Neuronal stem cell (in vitro differentiated cells): Measurements from ENCODE around the gene CISH.

Experiments
- DNase-seq: peaks from one replicate; pipeline ENCODE4 v3.0.0-alpha.2; 2013; ENCODE audit warnings: low spot score
- H2AFZ ChIP-seq: one replicate; pipeline ENCODE4 v1.6.1; 2013; ENCODE audit warnings: mild to moderate bottlenecking, low read length, inconsistent platforms
- H2AK5ac ChIP-seq: 2 replicates; pipeline ENCODE4 v1.6.1; 2013; ENCODE audit warnings: low read depth, mild to moderate bottlenecking, inconsistent platforms, low read length, moderate library complexity, mixed read lengths
- H2BK120ac ChIP-seq: 2 replicates; pipeline ENCODE4 v1.6.1; 2013; ENCODE audit warnings: low read depth, mild to moderate bottlenecking, inconsistent platforms, low read length, moderate library complexity, mixed read lengths
- H2BK12ac ChIP-seq: one replicate; pipeline ENCODE4 v1.6.1; 2013; ENCODE audit warnings: low read length, inconsistent platforms
- H2BK15ac ChIP-seq: 2 replicates; pipeline ENCODE4 v1.6.1; 2013; ENCODE audit warnings: mild to moderate bottlenecking, low read length, inconsistent platforms, mixed read lengths
- H2BK5ac ChIP-seq: one replicate; pipeline ENCODE4 v1.6.1; 2013; ENCODE audit warnings: inconsistent platforms, mild to moderate bottlenecking, low read length, moderate library complexity
- H3K14ac ChIP-seq: one replicate; pipeline ENCODE4 v1.6.1; 2013; ENCODE audit warnings: low read length, inconsistent platforms
- H3K18ac ChIP-seq: 2 replicates; pipeline ENCODE4 v1.6.1; 2013; ENCODE audit warnings: low read length, inconsistent platforms
- H3K23ac ChIP-seq: 2 replicates; pipeline ENCODE4 v1.6.1; 2013; ENCODE audit warnings: low read depth, mild to moderate bottlenecking, mixed read lengths, low read length, inconsistent platforms; ENCODE audit not compliant: poor library complexity
- H3K27ac ChIP-seq: replicated peaks from 3 replicates; pipeline ENCODE4 v1.5.1; 2013; ENCODE audit warnings: low read length, inconsistent platforms
- H3K27me3 ChIP-seq, 3 experiments: 2 replicates each; pipeline ENCODE4 v1.6.1; 2013; ENCODE audit warnings: low read length in 3 of 3, mild to moderate bottlenecking in 2 of 3, inconsistent platforms in 1 of 3, low read depth in 1 of 3, mixed read lengths in 1 of 3, moderate library complexity in 1 of 3; ENCODE audit not compliant: control insufficient read depth in 3 of 3, insufficient read depth in 3 of 3
- H3K36me3 ChIP-seq, 2 donors: replicated peaks in 1 of 2; 2 replicates each; pipeline ENCODE4 v1.6.1; 2013; ENCODE audit warnings: low read length in 2 of 2; ENCODE audit not compliant: control insufficient read depth in 2 of 2, insufficient read depth in 2 of 2
- H3K4ac ChIP-seq: 2 replicates; pipeline ENCODE4 v1.6.1; 2013; ENCODE audit warnings: inconsistent platforms, mild to moderate bottlenecking, low read length, moderate library complexity
- H3K4me1 ChIP-seq, 2 donors: 1 replicate in 1 of 2; 2 replicates in 1 of 2; pipeline ENCODE4 v1.6.1; 2013; ENCODE audit warnings: low read length in 2 of 2, low read depth in 1 of 2; ENCODE audit not compliant: control insufficient read depth in 2 of 2, insufficient read depth in 1 of 2
- H3K4me2 ChIP-seq: one replicate; pipeline ENCODE4 v1.6.1; 2013; ENCODE audit warnings: mild to moderate bottlenecking, low read length, inconsistent platforms; ENCODE audit not compliant: insufficient read depth, poor library complexity, severe bottlenecking
- H3K4me3 ChIP-seq, 2 donors: 2 replicates each; pipeline ENCODE4 v1.5.1; 2013; ENCODE audit warnings: low read length in 2 of 2, mild to moderate bottlenecking in 2 of 2, inconsistent platforms in 1 of 2, moderate library complexity in 1 of 2
- H3K79me1 ChIP-seq: one replicate; pipeline ENCODE4 v1.6.1; 2013; ENCODE audit warnings: low read depth, mild to moderate bottlenecking, inconsistent platforms, low read length, moderate library complexity
- H3K9ac ChIP-seq: one replicate; pipeline ENCODE4 v1.6.1; 2013; ENCODE audit warnings: mild to moderate bottlenecking, low read depth, low read length, inconsistent platforms; ENCODE audit not compliant: poor library complexity
- H3K9me3 ChIP-seq, 2 donors: replicated peaks in 1 of 2; 2 replicates each; pipeline versions ENCODE3 to v1.6.1; 2013; ENCODE audit warnings: low read length in 2 of 2, mild to moderate bottlenecking in 2 of 2, inconsistent platforms in 1 of 2, low read depth in 1 of 2, mixed read lengths in 1 of 2, moderate library complexity in 1 of 2; ENCODE audit not compliant: control insufficient read depth in 2 of 2, insufficient read depth in 1 of 2
- H4K8ac ChIP-seq: one replicate; pipeline ENCODE4 v1.6.1; 2013; ENCODE audit warnings: low read depth, mild to moderate bottlenecking, inconsistent platforms, low read length, moderate library complexity
- H4K91ac ChIP-seq: one replicate; pipeline ENCODE4 v1.6.1; 2013; ENCODE audit warnings: low read length, low read depth, mild to moderate bottlenecking, inconsistent platforms; ENCODE audit not compliant: poor library complexity
- WGBS, 2 donors: extraction: QIAGEN DNeasy Blood & Tissue Kit; methylation state at CpG; one replicate each; pipeline ENCODE4 v1.1.7; 2013; ENCODE audit warnings: missing lambda C conversion rate in 2 of 2, mixed read lengths in 1 of 2; ENCODE audit not compliant: insufficient read length in 2 of 2, insufficient replicate concordance in 1 of 2; ENCODE audit errors: extremely low coverage in 2 of 2; 5-methylcytosine and 5-hydroxymethylcytosine counted together

CISH gene

GRCh38 chr3:50645378-50645777, 33.8 kb upstream of the CISH start:
- H3K27ac ChIP-seq: no peak overlapping the region
- no peak for DNase-seq
- H2BK5ac ChIP-seq: no peak overlapping the region
- no peaks in the 10 kb centered on the region for H3K9me3 ChIP-seq
- H3K4me3 ChIP-seq: no peak overlapping the region
- WGBS, 2 donors: no CpG with 5 or more reads among the region's 2 CpGs
- H2BK12ac ChIP-seq: no peak overlapping the region
- H2BK15ac ChIP-seq: no peak overlapping the region
- H3K27me3 ChIP-seq: no peaks in the 10 kb centered on the region
- no peak overlapping the region for H4K8ac ChIP-seq
- no peak overlapping the region for H3K4me2 ChIP-seq
- H3K18ac ChIP-seq: no peak overlapping the region
- peaks cover 1% of the 10 kb centered on the region for H3K79me1 ChIP-seq
- H3K23ac ChIP-seq: no peak overlapping the region
- H3K4me1 ChIP-seq: peaks cover 5 to 16% of the 10 kb centered on the region in 2 donors
- H2AK5ac ChIP-seq: no peak overlapping the region
- H3K9ac ChIP-seq: no peak overlapping the region
- no peak overlapping the region for H3K4ac ChIP-seq
- peaks cover 9 to 32% of the 10 kb centered on the region in 2 donors for H3K36me3 ChIP-seq
- no peak overlapping the region for H4K91ac ChIP-seq
- no peak overlapping the region for H2BK120ac ChIP-seq
- H2AFZ ChIP-seq: no peak overlapping the region
- no peak overlapping the region for H3K14ac ChIP-seq

- WGBS, 2 donors: no CpG with 5 or more reads among the region's 7 CpGs
- H2AK5ac ChIP-seq: no peak overlapping the region
- no peak overlapping the region for H2BK5ac ChIP-seq
- H3K79me1 ChIP-seq: peaks cover 2% of the 10 kb centered on the region
- H3K23ac ChIP-seq: no peak overlapping the region
- H3K9ac ChIP-seq: no peak overlapping the region
- H3K4ac ChIP-seq: no peak overlapping the region
- H3K14ac ChIP-seq: no peak overlapping the region
- no peak overlapping the region for H3K18ac ChIP-seq
- H4K91ac ChIP-seq: no peak overlapping the region
- H2BK120ac ChIP-seq: no peak overlapping the region
- no peak overlapping the region for H4K8ac ChIP-seq
- no peak for DNase-seq
- H3K27me3 ChIP-seq: no peaks in the 10 kb centered on the region
- no peak overlapping the region for H3K4me2 ChIP-seq
- no peak overlapping the region for H3K27ac ChIP-seq
- H2AFZ ChIP-seq: no peak overlapping the region
- no peak overlapping the region for H3K4me3 ChIP-seq
- H2BK12ac ChIP-seq: no peak overlapping the region
- H3K9me3 ChIP-seq: no peaks in the 10 kb centered on the region
- H3K4me1 ChIP-seq: peaks cover 5 to 16% of the 10 kb centered on the region in 2 donors
- H3K36me3 ChIP-seq: peaks cover 9 to 34% of the 10 kb centered on the region in 2 donors
- H2BK15ac ChIP-seq: no peak overlapping the region
These were observed 33.0 kb upstream of the CISH start for GRCh38 chr3:50644561-50644960.

GRCh38 chr3:50642382-50642781, 30.8 kb upstream of the CISH start:
- Histone ChIP-seq H3K9ac (no peak overlapping the region), H2BK12ac (no peak overlapping the region), H4K8ac (no peak overlapping the region), H3K4me3 (no peak overlapping the region), H3K14ac (no peak overlapping the region), H3K23ac (no peak overlapping the region), H2BK5ac (no peak overlapping the region), H4K91ac (no peak overlapping the region), H3K27me3 (no peaks in the 10 kb centered on the region), H3K27ac (no peak overlapping the region), H2BK15ac (no peak overlapping the region), H3K4ac (no peak overlapping the region), H3K79me1 (peaks cover 6% of the 10 kb centered on the region), H2BK120ac (no peak overlapping the region), H3K9me3 (no peaks in the 10 kb centered on the region), H3K4me2 (no peak overlapping the region), H3K18ac (no peak overlapping the region), H3K36me3 (peaks cover 7 to 32% of the 10 kb centered on the region in 2 donors), H3K4me1 (peaks cover 0 to 11% of the 10 kb centered on the region in 2 donors), H2AFZ (no peak overlapping the region), H2AK5ac (no peak overlapping the region)
- no CpG with 5 or more reads among the region's 1 CpG for WGBS, 2 donors
- no peak for DNase-seq

GRCh38 chr3:50639055-50639494, 27.5 kb upstream of the CISH start:
- H3K9ac ChIP-seq: no peak overlapping the region
- peaks cover 0 to 19% of the 10 kb centered on the region in 2 donors for H3K36me3 ChIP-seq
- no peak overlapping the region for H3K4ac ChIP-seq
- no peak overlapping the region for H3K23ac ChIP-seq
- no peak overlapping the region for H2BK12ac ChIP-seq
- H2BK120ac ChIP-seq: no peak overlapping the region
- WGBS, 2 donors: no CpG with 5 or more reads among the region's 6 CpGs
- H2BK15ac ChIP-seq: no peak overlapping the region
- no peak overlapping the region for H3K4me2 ChIP-seq
- H3K79me1 ChIP-seq: peaks cover 8% of the 10 kb centered on the region
- H3K18ac ChIP-seq: peak overlapping the region; percentile 21
- no peaks in the 10 kb centered on the region for H3K9me3 ChIP-seq
- H3K4me1 ChIP-seq: peaks cover 0 to 11% of the 10 kb centered on the region in 2 donors
- H4K8ac ChIP-seq: no peak overlapping the region
- no peak overlapping the region for H4K91ac ChIP-seq
- no peak overlapping the region for H2AFZ ChIP-seq
- no peak for DNase-seq
- peak overlapping the region; percentile 29 for H2BK5ac ChIP-seq
- no peak overlapping the region for H2AK5ac ChIP-seq
- H3K4me3 ChIP-seq: no peak overlapping the region
- H3K14ac ChIP-seq: no peak overlapping the region
- no peak overlapping the region for H3K27ac ChIP-seq
- no peaks in the 10 kb centered on the region for H3K27me3 ChIP-seq
